Pulmonary artery endothelial cell (primary cell): ENCODE data around the gene YIPF6. TPM values are rescaled to one million over a fixed set of nuclear protein-coding genes. Genes with fewer than 3 reads are reported as not detected.
"Not testable (repeated sequence)": the region's sequence is repeated elsewhere in the genome, so short reads cannot be mapped to it uniquely, and the experiment has no call there.

ENCODE experiments used
- DNase-seq: peaks from one replicate; pipeline ENCODE4 v3.0.0-alpha.2; 2011; ENCODE audit warnings: low read depth, low spot score
- total RNA-seq: library from RNA; depleted of rRNA; stranded (reverse); fragments of >200 nt; gene quantifications from 2 replicates; pipeline ENCODE4 v1.2.3, GENCODE V29; 2014

Gene YIPF6
- total RNA-seq, 1 donor from 2014 or later = 24.1 TPM

DNA sequence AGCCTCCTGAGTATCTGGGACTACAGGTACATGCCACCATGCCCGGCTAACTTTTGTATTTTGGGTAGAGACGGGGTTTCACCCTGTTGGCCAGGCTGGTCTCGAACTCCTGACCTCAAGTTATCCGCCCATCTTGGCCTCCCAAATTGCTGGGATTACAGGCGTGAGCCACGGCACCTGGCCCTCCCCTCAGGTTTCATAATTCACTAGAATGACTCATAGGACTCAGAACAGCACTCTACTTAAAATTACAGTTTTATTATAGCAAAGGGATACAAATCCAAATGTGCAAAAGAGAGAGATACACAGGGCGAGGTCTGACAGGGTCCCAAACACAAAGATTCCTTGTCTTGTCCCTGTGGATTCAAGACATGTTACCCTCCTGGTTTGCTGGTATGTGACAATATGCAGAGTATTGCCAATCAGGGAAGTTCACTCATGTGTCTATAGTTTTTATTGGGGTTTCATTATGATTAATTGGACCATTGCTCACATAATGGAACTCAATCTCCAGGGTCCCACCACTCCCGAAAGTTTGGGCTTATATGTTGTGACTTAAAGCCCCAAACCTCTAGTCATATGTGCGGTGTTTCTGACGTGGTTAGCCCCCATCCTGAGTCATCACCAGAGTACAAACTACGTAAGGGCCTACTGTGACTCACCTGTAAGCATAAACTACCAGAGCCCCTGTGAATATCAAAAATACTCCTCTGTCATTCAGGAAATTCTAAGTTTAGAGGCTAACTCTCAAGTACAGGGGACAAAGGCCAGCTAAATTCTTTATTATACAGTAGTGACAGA, 5.2 kb downstream of the YIPF6 start:
- DNase-seq = no peak

DNA sequence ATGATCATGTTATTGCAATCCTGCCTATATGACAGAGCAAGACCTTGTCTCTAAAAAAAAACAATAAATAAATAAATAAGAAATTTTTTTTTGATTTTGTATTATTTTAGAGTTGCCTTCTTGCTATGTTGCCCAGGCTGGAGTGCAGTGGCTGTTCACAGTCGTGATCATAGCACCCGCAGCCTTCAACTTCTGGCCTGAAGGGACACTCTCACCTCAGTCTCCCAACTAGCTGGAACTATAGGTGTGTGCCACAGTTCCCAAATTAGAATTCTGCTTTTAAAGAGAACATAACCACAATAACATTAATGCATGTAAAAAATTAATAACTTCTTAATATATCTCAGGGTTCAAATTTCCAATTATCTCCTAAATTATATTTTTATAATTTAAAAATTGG, 7.8 kb downstream of the YIPF6 start:
- DNase-seq = no peak

DNA sequence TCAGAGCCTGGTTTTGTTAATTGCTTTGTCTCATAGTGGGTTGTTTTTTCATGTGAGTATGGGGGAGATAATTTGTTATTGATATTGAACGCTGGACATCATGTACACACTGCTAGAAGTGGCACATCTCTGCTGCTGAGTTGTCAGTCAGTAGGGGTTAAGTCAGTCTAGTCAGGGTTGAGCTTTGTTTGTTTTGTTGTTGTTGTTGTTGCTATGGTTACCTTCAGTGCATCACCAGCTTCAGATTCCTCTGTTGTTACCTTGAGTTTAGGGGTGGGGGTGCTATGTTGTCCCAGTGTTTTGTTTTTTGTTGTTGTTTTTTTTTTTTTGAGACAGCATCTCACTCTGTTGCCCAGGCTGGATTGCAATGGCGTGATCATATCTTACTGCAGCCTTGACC, 9.9 kb downstream of the YIPF6 start:
- DNase-seq = no peak

DNA sequence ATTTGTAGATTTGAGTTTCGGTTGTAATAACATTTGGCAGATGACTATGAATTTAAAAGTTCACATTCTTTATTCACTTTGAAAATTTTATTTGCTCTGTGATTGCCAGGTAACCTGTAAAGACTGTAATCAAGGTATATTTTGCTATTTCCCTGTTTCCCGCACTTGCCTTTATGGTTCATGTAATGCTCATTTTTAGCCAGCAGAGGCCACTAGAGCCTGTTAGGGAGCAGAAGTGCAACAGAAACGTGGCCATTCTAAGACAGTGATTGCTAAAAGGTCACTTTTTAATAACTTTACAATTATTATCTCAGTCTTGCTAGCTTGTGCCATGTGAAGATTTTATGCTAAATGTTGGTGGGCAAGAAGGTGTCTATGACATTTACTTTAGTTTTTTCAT, 12.4 kb downstream of the YIPF6 start:
- DNase-seq = no peak

DNA sequence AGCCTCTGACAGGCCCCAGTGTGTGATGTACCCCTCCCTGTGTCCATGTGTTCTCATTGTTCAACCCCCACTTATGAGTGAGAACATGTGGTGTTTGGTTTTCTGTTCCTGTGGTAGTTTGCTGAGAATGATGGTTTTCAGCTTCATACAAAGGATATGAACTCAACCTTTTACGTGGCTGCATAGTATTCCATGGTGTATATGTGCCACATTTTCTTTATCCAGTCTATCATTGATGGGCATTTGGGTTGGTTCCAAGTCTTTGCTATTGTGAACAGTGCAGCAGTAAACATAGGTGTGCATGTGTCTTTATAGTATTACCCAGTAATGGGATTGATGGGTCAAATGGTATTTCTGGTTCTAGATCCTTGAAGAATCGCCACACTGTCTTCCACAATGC, 25.8 kb downstream of the YIPF6 start:
- not testable (repeated sequence) for DNase-seq

DNA sequence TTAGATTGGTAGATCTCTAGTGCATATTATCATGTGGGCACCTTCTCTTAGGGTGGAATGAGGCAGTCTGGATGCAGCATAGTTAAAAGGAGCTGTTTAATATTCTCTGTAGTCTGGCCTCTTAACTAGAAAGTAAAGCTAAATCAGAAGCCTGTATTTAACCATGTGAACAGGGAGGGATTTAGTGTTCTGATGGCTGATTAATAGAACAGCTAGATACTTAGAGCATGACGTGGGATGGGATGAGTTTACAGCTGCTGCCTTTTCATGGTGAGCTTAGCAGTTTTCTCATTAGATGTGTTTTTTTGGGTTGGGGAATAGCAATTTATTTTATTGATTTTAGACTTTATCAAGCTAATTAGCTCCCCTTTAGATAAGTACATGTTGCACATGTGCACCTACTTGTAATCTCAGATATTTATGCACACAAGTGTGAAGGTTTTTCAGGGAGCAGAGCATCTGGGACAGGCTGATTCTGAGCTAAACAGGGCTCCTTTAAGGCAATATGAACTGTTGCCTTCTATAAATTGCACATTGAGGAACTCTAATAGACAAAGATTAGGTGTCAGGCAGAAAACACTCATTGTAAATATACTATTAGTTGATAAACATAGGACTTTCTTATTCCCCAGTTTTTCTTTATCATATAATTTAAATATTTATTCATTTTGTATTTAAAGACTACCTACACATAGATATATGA, 34.1 kb downstream of the YIPF6 start:
- DNase-seq = no peak

DNA sequence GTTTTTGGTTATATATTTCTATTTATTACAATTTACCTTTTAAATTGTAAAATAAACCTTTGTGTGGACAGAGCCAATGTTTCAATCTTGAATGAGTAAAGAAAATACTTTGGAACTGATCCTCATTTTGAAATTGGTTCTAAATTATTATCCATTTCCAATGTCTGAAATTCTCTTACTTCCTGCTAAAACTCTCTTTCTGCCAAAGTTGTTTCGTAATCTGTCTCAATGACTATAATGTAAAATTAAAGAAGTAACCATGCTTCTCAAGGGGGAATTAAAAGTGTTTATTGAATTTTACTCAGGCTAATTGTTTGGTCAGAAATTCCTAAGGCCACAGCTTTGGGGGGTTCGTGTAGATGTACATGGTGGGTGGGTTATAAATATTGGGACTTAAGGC, 34.8 kb downstream of the YIPF6 start:
- no peak for DNase-seq

DNA sequence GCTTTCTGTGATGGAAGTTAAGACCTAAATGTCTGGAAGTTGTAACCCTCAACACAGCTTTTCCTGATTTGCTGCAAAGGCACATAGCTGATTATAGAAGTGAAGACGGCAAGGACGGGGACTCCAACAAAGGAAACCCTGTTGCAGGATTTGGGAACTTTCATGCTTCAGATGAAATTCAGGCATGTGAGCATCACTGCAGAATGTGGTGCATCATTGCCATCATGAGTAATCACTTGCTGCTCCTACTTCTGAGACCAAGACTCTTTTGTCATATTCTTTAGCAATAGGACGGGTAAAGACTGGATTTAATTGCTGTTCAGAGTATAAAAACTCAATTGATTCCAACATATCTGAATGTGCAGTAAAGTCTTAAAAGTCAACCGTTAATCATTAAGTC, 35.8 kb downstream of the YIPF6 start:
- DNase-seq = no peak

DNA sequence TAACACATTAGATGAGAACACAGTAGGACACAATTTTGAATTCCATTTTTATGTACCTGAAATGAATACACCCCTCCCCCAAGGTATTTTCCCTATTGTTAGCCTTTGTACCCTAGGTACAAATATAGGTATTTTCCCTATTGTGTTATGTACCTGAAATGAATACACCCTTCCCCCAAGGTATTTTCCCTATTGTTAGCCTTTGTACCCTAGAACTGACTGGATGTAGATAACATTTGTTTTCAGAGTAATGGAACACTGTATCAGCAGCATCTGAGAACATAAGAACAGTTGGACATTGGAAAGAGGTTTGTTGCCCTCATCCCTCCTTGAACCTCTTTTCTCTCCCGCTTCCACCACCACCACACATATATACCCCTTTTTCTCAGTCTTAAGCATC, 37.6 kb downstream of the YIPF6 start:
- no peak for DNase-seq

DNA sequence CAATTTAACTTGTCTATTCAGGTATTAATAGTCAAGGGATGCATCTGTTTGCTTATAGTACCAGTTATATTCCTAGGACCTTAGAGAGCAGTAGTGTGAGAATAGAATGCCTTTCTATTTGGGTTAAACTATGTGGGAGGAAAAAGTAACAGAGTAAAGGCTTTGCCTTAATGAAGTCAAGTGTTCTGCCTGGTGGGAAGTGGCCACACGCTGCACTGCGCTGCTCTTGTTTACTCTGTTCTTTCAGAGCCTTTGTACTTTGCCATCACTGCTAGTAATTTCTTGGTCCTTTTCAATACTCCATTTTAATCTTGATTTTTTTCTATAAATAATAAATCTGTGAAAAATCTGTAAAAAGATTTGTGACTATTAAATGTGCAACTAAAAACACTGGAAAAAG, 38.0 kb downstream of the YIPF6 start:
- DNase-seq = no peak

DNA sequence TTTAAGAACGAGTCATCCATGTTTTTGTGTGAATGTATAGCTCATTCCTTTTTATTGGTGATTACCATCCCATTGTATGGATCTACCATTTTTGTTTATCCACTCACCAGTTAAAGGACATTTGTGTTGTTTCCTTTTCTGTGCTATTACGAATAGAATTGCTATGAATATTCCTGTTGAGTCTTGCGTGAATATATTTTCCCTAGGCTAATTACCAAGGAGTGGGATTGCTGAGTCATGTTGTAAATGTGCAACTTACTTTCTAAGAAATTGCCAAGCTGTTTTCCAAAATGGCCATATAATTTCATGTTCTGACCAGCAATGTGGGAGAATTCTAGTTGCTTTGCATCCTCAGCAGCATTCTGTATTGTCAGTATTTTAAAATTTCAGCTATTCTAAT, 51.3 kb downstream of the YIPF6 start:
- DNase-seq = no peak

DNA sequence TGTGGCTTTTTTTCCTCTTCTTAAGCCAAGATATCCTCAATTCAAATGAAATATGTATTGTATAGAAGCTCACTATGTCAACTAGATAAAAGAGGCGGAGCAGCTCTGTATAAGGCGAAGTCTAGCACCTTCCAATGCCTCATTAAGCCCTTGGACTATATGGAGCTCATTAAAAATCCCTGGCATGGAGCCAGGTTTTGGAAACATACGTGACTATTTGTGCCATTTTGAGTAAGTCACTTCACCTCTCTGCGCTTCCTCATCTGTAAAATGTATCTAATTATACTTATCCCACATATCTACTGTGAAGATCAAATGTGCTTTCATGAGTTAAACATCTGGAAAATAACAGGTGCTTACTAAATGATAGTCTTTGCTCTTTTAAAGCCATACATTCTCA, 57.2 kb downstream of the YIPF6 start:
- no peak for DNase-seq

DNA sequence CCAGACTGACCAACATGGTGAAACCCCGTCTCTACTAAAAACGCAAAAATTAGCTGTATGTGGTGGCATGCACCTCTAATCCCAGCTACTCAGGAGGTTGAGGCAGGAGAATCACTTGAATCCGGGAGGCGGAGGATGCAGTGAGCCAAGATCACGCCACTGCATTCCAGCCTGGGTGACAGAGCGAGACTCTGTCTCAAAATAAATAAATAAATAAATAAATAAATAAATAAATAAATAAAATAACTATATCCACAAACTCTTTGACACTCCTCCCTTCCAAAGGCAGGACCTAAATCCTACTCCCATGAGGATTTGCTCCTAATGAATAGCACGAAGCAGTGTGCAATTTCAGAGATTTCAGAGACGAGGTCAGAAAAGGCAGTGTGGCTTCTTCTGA, 58.3 kb downstream of the YIPF6 start:
- DNase-seq = not testable (repeated sequence)

DNA sequence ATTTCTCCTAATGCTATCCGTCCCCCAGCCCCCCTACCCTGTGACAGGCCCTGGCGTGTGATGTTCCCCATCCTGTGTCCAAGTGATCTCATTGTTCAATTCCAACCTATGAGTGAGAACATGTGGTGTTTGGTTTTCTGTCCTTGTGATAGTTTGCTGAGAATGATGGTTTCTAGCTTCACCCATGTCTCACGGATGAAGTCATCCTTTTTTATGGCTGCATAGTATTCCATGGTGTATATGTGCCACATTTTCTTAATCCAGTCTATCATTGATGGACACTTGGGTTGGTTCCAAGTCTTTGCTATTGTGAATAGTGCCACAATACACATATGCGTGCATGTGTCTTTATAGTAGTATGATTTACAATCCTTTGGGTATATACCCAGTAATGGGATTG, 61.1 kb downstream of the YIPF6 start:
- DNase-seq = not testable (repeated sequence)

DNA sequence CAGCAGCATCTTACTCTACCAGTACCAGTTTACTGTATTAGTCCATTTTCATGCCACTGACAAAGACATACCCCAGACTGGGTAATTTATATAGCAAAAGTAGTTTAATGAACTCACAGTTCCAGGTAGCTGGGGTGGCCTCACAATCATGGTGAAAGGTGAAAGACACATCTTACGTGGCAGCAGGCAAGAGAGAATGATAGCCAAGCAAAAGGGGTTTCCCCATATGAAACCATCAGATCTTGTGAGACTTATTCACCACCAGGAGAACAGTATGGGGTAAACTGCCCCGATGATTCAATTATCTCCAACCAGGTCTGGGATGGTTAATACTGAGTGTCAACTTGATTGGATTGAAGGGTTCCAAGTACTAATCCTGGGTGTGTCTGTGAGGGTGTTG, 69.3 kb downstream of the YIPF6 start:
- DNase-seq = no peak

DNA sequence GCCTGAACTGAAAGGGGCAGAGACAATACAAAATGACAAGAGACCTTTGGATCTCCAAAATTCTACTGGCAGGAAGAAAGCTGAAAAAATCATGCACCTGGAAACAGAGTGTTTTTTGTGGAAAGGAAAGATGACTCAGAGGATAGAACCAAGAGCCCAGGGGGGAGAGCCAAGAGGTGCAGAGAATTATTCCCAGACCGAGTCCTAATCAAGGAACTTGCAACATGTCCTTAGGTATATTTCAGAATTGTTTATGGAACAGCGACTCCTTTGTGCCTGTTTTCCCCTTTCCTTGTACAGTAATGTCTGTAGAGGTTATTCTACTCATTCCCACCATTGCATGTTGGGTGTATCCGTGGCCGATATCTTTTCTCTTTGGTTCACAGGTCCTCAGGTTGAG, 71.7 kb downstream of the YIPF6 start:
- DNase-seq = no peak

DNA sequence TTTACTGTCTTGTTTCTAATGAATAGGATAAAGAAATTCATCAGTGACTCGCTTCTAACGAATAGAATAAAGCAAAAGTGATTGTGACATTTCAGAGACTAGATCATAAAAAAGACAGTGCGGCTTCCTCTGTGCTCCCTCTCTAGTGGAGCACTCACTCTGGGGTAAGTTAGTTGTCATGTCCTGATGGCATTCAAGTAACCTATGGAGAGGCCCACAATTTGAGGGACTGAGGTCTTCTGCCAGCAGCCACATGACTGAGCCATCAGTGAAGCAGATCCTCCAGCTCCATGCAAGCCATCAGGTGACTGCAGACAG, 72.4 kb downstream of the YIPF6 start:
- DNase-seq = no peak

DNA sequence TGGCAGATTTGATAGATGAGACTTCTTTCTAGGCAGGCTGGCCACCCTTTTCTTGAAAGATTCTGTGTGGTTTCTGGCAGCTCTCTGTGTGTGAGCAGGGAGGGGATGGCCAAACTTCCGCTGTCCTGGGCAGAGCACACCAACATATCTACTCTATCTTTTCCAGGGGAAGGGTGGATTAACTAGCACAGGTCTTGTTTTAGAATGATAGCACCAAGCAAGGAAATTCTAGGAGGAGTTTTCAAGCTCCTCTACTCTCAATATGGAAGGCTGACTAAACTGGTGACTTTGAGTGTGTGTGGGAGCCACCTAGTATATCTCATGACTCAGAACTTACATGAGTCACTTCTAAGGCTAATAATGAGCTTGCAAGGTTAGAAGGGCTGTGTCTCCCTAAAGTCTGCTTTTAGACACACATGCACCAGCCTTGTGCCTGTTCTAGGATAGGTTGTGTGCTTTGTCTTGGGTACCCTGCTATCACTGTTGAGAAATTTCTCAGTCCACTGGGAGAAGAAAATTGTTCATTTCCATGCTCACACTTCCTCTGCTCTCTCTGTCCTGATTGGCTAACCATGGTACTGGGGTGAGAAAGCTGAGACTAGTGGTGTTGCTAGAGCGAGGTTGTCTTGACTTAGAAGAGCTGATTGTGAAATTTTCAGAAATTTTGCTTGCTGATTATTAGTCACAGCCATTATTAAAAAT, 72.9 kb downstream of the YIPF6 start:
- no peak for DNase-seq

DNA sequence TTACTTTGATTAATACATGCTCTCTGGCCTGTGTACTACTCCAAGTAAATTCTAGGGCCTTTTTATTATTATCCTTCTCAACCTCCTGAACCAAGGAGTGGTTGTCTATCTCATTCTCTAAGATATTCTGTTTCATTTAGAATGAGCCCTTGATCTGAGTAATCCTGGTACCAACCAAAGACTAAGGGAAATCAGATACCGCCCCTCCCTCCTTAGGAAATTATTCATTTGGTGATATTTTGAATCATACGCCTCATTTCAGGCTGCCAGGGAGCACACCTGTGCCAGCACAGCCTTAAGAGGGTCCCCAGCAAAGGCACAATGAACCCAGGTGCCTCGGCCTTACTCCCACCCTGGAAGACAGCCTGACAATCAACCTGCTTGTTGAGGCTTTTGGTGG, 75.4 kb downstream of the YIPF6 start:
- no peak for DNase-seq

DNA sequence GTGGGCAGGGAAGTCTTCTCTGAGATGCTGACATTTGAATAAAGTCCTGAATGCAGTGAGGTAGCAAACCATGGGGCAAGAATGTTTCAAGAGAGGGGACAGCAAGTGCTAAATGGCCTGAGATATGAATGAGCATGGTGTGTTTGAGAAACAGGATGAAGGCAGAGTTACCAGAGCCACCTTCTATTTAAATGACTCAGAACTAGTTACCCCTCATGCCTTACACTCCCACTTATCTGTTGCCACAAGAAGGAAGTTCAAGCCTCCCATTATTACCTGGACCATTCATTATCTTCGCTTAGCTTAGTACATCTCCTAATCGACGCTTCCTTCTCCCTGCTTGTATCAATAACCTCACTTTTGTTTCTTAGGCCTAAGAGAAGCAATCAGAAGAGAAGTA, 81.0 kb downstream of the YIPF6 start:
- no peak for DNase-seq

DNA sequence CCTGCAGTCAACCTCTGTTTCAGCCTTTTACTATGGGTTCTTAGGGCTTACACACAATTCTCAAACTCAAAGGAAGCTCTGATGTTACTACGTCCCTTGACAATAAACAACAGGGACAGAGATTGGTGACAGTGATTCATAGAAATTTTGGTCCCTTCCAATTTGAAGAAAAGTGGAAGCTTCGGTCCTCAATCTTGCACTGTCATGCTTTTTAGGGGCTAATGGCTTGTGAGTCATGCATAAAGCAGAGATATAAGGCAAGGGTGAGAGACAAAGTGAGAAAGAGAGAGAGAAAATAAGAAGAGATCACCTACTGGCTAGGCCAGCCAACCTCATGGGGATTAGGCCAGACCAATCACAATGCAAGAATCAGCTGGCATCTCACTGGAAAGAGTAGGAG, 85.4 kb downstream of the YIPF6 start:
- no peak for DNase-seq
